Liver (tissue), 3 donors: Measurements from ENCODE around the gene NLGN3.

Experiments used
- CTCF ChIP-seq: fragments of 150-350 bp; IDR thresholded peaks from 2 replicates; pipeline ENCODE4 v1.5.1; 2017; ENCODE audit warnings: improper control_type of control experiment, low read depth, low read length; ENCODE audit not compliant: missing input control
- JUND ChIP-seq, 2 donors: IDR thresholded peaks; 2 replicates each; pipeline ENCODE4 v1.6.1; 2016; ENCODE audit warnings: antibody characterized with exemption in 2 of 2
- YY1 ChIP-seq: IDR thresholded peaks from 2 replicates; pipeline ENCODE4 v1.6.1; 2016; ENCODE audit warnings: antibody characterized with exemption, mild to moderate bottlenecking
- donor health status: healthy.
- donor health status: healthy.

GRCh38 chrX:71162981-71163380 lies 18.3 kb downstream of the NLGN3 start:
- TF ChIP-seq JUND (IDR thresholded peaks at IDR 0.05) (no peak), YY1 (no peak), CTCF (no peak)
